Keratinocyte (primary cell): ENCODE measurements around the gene KCTD21. TPM values are rescaled to one million over a fixed set of nuclear protein-coding genes. Genes with fewer than 3 reads are reported as not detected.

Experiments used
- DNase-seq: peaks from one replicate; pipeline ENCODE4 v3.0.0-alpha.2; 2011; ENCODE audit warnings: low read depth, missing footprints, low spot score
- FAIRE-seq: peaks from 2 replicates; lab custom pipeline; 2011; peaks lifted over from hg19 to GRCh38; lab: Jason Lieb, UNC
- H2AFZ ChIP-seq: 2 replicates; pipeline ENCODE4 v1.6.0; 2012; ENCODE audit warnings: low read length, control low read depth, inconsistent platforms; ENCODE audit not compliant: control insufficient read depth
- H3K27ac ChIP-seq: 2 replicates; pipeline ENCODE4 v1.5.1; 2011; ENCODE audit warnings: low read length; ENCODE audit not compliant: control insufficient read depth, insufficient read depth
- H3K27me3 ChIP-seq: 3 replicates; pipeline ENCODE4 v1.6.0; 2011; ENCODE audit warnings: low read length; ENCODE audit not compliant: control insufficient read depth, insufficient read depth; ENCODE audit errors: extremely low read depth
- H3K36me3 ChIP-seq, 2 experiments: 2 replicates in 1 of 2; 3 replicates in 1 of 2; pipeline ENCODE4 v1.5.1; 2011; ENCODE audit warnings: low read length in 2 of 2, mild to moderate bottlenecking in 1 of 2; ENCODE audit not compliant: control insufficient read depth in 2 of 2, insufficient read depth in 2 of 2; ENCODE audit errors: extremely low read depth in 1 of 2
- H3K4me1 ChIP-seq: 3 replicates; pipeline ENCODE4 v1.5.1; 2011; ENCODE audit warnings: low read length; ENCODE audit not compliant: control insufficient read depth, insufficient read depth; ENCODE audit errors: extremely low read depth
- H3K4me2 ChIP-seq: 3 replicates; pipeline ENCODE4 v1.6.0; 2011; ENCODE audit warnings: low read depth, low read length; ENCODE audit not compliant: control insufficient read depth, insufficient read depth; ENCODE audit errors: extremely low read depth
- H3K4me3 ChIP-seq, 3 experiments: fragments of 200-600 bp in 1 of 3; sonication (generic) in 1 of 3; 2 replicates in 2 of 3; 3 replicates in 1 of 3; pipeline ENCODE4 v1.5.1; 2011 to 2016; ENCODE audit warnings: low read length in 3 of 3, mild to moderate bottlenecking in 3 of 3, control low read depth in 2 of 3, inconsistent platforms in 1 of 3, low read depth in 1 of 3, mixed read lengths in 1 of 3, mixed run types in 1 of 3, moderate library complexity in 1 of 3; ENCODE audit not compliant: control insufficient read depth in 2 of 3, insufficient read depth in 2 of 3; ENCODE audit errors: extremely low read depth in 1 of 3
- H3K79me2 ChIP-seq: 2 replicates; pipeline ENCODE4 v1.6.0; 2012; ENCODE audit warnings: low read length; ENCODE audit not compliant: control insufficient read depth, insufficient read depth
- H3K9ac ChIP-seq: 3 replicates; pipeline ENCODE4 v1.6.0; 2011; ENCODE audit warnings: low read length; ENCODE audit not compliant: control insufficient read depth, insufficient read depth; ENCODE audit errors: extremely low read depth
- H3K9me1 ChIP-seq: 3 replicates; pipeline ENCODE4 v1.6.0; 2011; ENCODE audit warnings: low read length; ENCODE audit not compliant: control insufficient read depth, insufficient read depth; ENCODE audit errors: extremely low read depth
- H3K9me3 ChIP-seq: 2 replicates; pipeline ENCODE4 v1.5.1; 2012; ENCODE audit warnings: low read depth, low read length; ENCODE audit not compliant: control insufficient read depth
- H4K20me1 ChIP-seq: 3 replicates; pipeline ENCODE4 v1.6.0; 2011; ENCODE audit warnings: low read length; ENCODE audit not compliant: control insufficient read depth, insufficient read depth; ENCODE audit errors: extremely low read depth
- CTCF ChIP-seq, 3 experiments: IDR thresholded peaks in 1 of 3; conservative IDR thresholded peaks in 1 of 3; optimal IDR thresholded peaks in 1 of 3; 2 replicates in 2 of 3; 3 replicates in 1 of 3; pipeline versions ENCODE3 to v1.5.1; 2011; ENCODE audit warnings: low read length in 3 of 3, mild to moderate bottlenecking in 3 of 3, moderate library complexity in 2 of 3, control low read depth in 1 of 3, inconsistent platforms in 1 of 3; ENCODE audit not compliant: insufficient read depth in 2 of 3; ENCODE audit errors: extremely low read depth in 1 of 3
- EZH2 ChIP-seq: IDR thresholded peaks from one replicate; pipeline ENCODE4 v1.6.1; 2012; ENCODE audit warnings: inconsistent platforms, mild to moderate bottlenecking, low read length, moderate library complexity
- dilution Hi-C: fragments of 300-500 bp; cut with MboI; formaldehyde crosslinking; loops from one replicate; pipeline ENCODE4 v1.7.0; 2020; ENCODE audit warnings: low sequenced_read_pairs; ENCODE audit not compliant: extremely low pct_ligation_motif_present
- polyA plus RNA-seq, 5 experiments: library from polyadenylated mRNA; depleted of rRNA in 3 of 5; stranded (reverse) in 3 of 5; stranded (forward) in 1 of 5; unstranded in 1 of 5; fragments of >200 nt; gene quantifications; 1 replicate in 1 of 5; 2 replicates in 3 of 5; 3 replicates in 1 of 5; pipeline versions ENCODE4 v1.2.1 to v1.2.3, GENCODE V29; 2011 to 2012; ENCODE audit warnings: missing spikeins in 2 of 5, low read depth in 1 of 5, low replicate concordance in 1 of 5

KCTD21 gene
- polyA plus RNA-seq, 1 donor (not counting 4 experiments of a cell fraction or from before 2014, with no cell fraction given): 10.4 TPM

DNA sequence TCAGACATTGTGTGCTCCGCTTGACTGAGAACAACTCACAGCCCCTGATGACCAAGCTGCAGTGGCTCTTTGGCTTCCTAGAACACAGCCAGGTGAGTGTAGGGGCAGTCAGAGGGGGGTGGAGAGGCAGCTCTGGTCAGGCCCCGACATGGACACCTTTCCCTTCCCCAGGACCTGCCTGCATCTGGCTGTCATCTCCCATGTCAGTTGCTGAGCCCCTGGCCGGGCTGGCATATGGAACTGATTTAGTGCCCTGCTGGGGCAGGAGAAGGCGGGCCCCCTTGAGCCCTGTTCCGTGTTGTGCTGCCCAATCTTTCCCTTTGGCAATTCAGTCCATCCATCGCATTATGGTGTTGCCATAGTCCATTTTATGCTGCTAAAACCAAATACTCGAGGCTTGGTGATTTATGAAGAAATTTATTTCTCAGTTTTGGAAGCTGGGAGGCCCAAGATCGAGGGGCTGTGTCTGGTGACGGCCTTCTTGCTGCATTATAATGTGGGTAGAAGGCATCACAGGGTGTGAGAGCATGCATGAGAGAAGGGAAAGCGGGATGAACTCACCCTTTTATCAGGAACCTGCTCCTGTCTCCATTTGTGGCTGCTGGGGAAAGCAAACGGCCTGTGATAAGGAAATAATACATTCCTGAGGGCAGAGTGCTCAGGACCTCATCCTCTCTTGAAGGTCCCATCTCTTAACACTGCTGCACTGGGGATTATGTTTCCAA is 19.3 kb upstream of the KCTD21 start:
- H3K4me2 ChIP-seq: no peak overlapping the region
- no peaks in the 10 kb centered on the region for H3K79me2 ChIP-seq
- no peaks in the 10 kb centered on the region for H3K27me3 ChIP-seq
- H3K36me3 ChIP-seq: peaks cover 5 to 8% of the 10 kb centered on the region in 2 experiments
- no peak overlapping the region for H3K9ac ChIP-seq
- no peak overlapping the region for H3K27ac ChIP-seq
- no peak overlapping the region for H2AFZ ChIP-seq
- no peaks in the 10 kb centered on the region for H4K20me1 ChIP-seq
- no peaks in the 10 kb centered on the region for H3K4me1 ChIP-seq
- TF ChIP-seq EZH2 (no peak), CTCF (optimal IDR thresholded peaks at IDR 0.05 in 1 of 3, IDR thresholded peaks at IDR 0.05 in 1 of 3, conservative IDR thresholded peaks at IDR 0.05 in 1 of 3; ENCODE audit: extremely low read depth in 1 of 3, insufficient read depth in 2 of 3, low read length in 3 of 3) (no peak)
- no peaks in the 10 kb centered on the region for H3K9me3 ChIP-seq
- dilution Hi-C loops: no loop called here
- DNase-seq (no peak), FAIRE-seq (no peak)
- H3K4me3 ChIP-seq: no peak overlapping the region
- no peaks in the 10 kb centered on the region for H3K9me1 ChIP-seq

DNA sequence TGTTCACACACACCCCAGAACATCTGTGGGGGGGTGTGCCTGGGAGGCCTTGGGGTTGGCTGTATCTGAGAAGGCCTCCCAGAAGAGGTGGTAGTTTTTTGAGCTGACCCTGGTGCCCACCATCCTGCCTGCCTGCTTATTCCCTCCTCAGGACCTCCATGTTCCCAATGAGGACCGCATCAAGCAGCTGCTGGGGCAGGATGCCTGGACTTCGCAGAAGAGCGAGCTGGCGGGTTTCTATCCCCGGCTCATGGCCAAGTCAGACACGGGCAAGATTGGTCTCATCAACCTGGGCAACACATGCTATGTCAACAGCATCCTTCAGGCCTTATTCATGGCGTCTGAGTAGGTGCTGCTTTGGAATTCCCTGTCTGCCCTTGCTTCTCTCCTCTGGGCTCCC is 17.3 kb upstream of the KCTD21 start:
- no peak overlapping the region for H3K4me3 ChIP-seq
- H3K9me3 ChIP-seq: no peaks in the 10 kb centered on the region
- no peak overlapping the region for H3K27ac ChIP-seq
- no peaks in the 10 kb centered on the region for H4K20me1 ChIP-seq
- DNase-seq (no peak), FAIRE-seq (no peak)
- no peak for TF ChIP-seq CTCF (optimal IDR thresholded peaks at IDR 0.05 in 1 of 3, IDR thresholded peaks at IDR 0.05 in 1 of 3, conservative IDR thresholded peaks at IDR 0.05 in 1 of 3; ENCODE audit: extremely low read depth in 1 of 3, insufficient read depth in 2 of 3, low read length in 3 of 3)
- TF ChIP-seq EZH2: no peak
- no peaks in the 10 kb centered on the region for H3K79me2 ChIP-seq
- H3K4me2 ChIP-seq: no peak overlapping the region
- H3K4me1 ChIP-seq: no peaks in the 10 kb centered on the region
- H3K9me1 ChIP-seq: no peaks in the 10 kb centered on the region
- H3K27me3 ChIP-seq: no peaks in the 10 kb centered on the region
- H2AFZ ChIP-seq: no peak overlapping the region
- no peak overlapping the region for H3K9ac ChIP-seq
- H3K36me3 ChIP-seq: peaks cover 5 to 16% of the 10 kb centered on the region in 2 experiments
- dilution Hi-C loops: no loop called here
